GM12892 (cell line): Measurements from ENCODE around the gene TMEM18.

ENCODE experiments used
- POLR2A ChIP-seq: IDR thresholded peaks from 2 replicates; pipeline ENCODE4 v1.6.1; 2011; ENCODE audit warnings: low read depth, low read length, control low read depth
- POLR2AphosphoS5 ChIP-seq: IDR thresholded peaks from 2 replicates; pipeline ENCODE4 v1.6.1; 2011; ENCODE audit warnings: low read depth, low read length, control low read depth

DNA sequence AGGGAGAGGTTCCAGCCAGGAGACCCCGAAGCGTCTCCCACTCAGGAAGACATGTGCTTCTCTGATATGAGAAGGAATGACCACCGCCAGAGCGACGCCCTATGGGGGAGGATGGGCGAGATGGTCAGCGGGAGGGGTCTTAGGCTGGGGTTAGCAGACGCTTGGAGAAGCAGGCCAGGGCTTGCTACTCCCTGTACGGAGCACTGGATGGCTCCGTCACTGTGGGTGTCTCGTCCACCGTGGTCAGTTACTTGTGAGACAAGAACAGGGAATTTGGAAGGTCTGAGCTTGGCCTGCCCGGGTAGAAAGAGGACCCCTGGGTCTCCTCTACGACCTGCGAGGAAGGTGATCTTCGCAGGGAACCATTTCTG, 39.8 kb downstream of the TMEM18 start:
- TF ChIP-seq POLR2A (no peak), POLR2AphosphoS5 (no peak)
